HG02943 (cell line): ENCODE measurements around the gene DMPK.
"Not testable (repeated sequence)": the region's sequence is repeated elsewhere in the genome, so short reads cannot be mapped to it uniquely, and the experiment has no call there.

Experiments
- ATAC-seq: cut with Tn5 transposase; IDR thresholded peaks from one replicate; pipeline ENCODE4 v1.9.1; 2021; ENCODE audit warnings: mild to moderate bottlenecking, low read depth, moderate library complexity; ENCODE audit not compliant: unreplicated experiment

The DMPK gene

DNA sequence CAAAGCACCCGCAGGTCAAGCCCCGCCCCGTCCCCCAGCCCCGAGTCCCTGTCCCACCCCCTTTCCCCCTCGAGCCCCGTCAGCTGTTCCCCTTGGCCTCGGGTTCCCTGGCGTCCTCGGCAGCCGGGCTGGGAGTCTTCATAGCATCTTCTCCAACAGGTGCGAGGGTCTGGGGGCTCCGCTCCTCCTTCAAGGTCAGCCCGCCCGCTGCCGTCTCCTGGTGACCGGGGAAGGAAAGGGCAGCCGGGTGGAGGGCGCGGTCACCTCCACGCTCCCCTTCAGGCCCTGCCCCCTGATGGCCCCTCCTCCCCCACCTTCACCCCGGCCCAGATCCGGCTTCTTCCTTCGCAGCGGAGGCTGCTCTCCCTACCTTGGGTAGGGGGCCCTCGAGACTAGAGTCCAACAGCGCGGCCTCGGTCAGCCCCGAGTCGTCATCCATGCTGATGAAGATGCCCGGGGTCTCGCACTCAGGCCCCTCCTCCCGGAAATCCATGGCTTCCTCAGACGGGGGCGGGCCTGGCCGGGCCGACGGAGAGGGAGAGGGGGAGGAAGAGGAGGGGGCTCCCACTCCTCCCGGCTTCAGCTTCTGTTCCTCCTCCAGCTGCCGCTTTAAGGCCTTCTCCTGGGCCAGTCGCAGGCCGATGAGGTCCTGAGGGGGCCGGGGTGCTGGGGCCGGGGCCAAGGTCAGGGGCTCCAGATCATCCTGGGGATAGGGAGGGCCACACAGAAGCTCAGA is 33.4 kb upstream of the DMPK start:
- no peak for ATAC-seq

- no peak for ATAC-seq
Measured at GRCh38 chr19:45814851-45815480, 32.7 kb upstream of the DMPK start, which contains the start of gene RSPH6A. Gene RSPH6A (minus strand): TSS chr19:45815308. CDS start chr19:45815176, 132 bp downstream.

- no peak for ATAC-seq
Measured at GRCh38 chr19:45814166-45814780, 32.0 kb upstream of the DMPK start.

DNA sequence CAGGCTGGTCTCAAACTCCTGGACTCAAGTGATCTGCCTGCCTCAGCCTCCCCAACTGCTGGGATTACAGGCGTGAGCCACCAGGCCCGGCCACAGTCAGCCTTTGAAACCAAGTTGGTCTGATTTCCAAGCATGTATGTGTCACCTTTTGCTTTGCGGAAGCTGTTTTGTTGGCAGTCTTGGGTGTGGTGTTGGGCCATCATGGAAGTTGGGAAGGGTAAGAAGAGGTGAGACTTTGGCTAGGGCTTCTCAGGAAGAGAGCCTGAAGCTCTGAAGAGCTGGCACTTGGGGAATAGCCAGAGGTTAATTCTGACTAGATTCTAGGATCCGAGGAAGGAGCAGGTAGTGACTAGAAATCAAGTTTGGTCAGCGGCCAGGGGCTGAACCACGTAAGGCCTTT is 30.0 kb upstream of the DMPK start:
- no peak for ATAC-seq

DNA sequence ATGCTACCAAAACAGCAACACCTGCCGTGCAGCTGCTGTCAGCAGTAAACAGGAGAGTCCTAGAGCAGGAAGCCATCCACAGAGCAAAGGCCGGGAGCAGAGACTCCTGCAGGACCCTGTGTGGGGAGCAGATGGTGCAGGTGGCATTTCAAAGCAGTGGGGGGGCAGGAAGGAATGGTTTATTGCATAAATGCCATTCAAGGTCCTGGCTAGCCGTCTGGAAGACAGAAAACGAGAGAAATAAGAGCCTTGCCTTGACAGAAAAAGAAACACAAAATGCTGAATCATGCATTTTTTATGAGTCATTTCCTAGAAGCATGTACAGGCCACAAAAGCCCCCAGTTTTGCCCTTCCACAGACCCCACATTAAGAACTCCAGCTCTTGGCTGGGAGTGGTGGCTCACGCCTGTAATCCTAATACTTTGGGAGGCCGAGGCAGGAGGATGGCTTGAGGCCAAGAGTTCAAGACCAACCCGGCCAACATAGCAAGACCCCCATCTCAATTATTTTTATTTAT is 27.4 kb upstream of the DMPK start:
- no peak for ATAC-seq

GRCh38 chr19:45805719-45806118 is 23.4 kb upstream of the DMPK start:
- no peak for ATAC-seq

DNA sequence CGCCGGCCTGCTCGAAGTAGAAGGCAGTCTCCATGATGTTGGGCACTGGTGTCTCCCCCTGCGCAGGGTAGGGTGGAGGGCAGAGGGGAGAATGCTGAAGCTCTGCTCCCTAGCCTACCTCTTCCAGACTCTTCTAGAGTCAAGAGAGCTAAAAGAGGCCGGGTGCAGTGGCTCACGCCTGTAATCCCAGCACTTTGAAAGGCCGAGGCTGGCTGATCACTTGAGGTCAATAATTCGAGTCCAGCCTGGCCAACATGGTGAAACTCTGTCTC is 22.6 kb upstream of the DMPK start:
- no peak for ATAC-seq

DNA sequence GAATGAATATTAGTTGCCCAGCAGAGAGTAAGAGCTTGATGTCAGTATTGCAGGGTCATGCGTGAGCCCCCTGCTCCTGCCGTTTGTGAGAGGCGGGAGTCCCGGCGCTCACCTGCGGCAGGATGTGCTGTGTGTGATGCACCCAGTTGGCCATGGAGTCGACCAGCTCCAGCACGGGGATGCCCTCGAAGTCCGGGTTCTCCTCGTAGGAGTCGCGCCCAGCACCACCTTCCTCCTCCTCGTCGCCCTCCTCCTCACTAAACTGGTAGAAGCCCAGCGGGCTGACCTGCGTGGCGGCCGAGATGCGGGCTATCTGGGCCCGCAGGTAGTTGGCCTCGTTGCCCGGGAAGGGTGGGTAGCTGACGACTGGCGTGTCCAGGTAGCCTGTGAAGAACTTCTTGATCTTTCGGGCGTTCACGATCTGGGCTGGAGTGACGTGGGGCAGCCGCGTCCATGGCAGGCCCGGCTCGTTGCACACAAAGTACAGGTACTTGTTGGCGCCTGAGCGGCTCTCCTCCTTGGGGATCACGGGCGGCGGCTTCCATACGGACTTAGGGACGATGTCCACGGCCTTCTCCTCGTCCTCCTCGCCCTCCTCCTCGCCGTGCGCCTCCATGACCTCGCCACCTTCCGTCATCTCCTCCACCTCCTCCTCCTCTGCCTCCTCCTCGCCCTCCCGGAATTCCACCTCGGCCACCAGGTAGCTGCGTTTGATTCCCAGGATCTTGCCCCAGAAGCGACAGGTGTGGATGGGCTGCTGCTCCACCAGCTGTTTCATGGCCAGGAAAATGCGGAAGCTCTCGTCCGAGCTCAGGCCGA is 22.1 kb upstream of the DMPK start:
- ATAC-seq: no peak

DNA sequence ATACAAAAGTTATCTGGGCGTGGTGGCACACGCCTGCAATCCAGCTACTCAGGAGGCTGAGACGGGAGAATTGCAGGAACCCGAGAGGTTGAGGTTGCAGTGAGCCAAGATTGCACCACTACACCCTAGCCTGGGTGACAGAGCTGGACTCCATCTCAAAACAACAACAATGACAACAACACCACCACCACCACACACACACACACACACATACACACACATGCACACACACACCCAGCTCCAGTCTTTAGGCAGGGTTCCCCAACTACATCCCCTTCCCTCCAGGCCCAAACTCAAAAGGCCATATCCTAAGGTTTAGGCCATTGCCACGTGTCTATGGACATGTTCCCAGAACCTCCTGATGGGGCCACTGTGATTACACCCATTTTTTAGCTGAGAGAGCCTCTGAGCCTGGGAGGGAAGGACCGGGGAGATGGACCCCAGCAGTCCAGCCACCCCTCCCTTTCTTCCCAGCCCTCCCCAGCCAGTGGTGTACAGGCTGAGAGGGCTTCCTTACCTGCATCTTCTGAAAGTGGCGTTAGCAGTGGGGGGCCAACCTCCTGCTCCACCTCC is 19.4 kb upstream of the DMPK start:
- ATAC-seq: no peak

- no peak for ATAC-seq
Measured at GRCh38 chr19:45800070-45800553, 17.8 kb upstream of the DMPK start.

DNA sequence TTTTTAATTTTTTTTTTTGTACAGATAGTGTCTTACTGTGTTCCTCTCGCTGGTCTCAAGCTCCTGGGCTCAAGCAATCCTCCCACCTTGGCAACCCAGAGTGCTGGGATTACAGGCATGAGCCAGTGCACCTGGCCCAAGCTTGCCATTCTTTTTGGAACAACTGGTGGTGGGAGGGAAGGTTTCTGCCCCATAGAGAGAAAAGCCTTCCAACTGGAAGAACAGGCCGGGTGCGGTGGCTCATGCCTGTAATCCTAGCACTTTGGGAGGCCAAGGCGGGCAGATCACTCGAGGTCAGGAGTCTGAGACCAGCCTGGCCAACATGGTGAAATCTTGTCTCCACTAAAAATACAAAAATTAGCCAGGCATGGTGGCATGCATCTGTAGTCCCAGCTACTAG is 17.3 kb upstream of the DMPK start:
- not testable (repeated sequence) for ATAC-seq

DNA sequence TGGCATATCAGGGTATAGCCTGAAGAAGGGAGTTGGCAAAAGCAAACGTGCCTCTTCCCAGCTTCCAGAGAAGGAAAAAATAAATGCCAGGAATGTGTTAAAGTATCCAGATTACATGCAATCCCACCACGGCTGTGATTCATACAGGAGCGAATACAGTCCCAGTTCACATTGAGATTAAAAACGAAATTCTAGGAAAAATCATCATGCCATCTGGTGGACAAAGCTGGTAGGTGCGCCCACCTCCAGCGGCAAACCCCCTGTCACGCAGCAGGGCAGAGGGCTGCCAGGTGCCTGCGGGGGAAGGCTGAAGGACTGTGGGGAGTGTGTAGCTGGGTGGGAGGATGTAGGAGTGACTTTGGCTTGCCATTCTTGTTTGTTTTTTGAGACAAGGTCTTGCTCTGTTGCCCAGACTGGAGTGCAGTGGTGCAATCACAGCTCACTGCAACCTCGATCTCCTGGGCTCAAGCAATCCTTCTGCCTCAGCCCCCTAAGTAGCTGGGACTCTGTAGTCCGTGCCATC is 16.8 kb upstream of the DMPK start:
- ATAC-seq: no peak

DNA sequence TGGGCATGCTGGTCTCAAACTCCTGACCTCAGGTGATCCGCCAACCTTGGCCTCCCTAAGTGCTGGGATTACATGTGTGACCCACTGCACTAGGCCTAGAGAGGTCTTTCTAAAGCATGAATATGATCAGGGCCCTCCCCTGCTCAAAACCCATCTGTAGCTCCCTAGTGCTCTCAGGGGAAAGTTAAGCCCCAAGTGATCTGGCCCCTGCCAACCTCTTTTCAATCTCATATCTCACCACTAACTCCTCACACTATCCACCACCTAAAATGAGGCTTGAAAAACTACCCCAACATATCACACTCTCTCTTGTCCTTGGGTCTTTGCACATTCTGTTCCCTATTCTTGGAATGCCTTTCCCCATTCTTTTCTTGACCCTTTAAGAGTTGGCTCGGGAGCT is 12.3 kb upstream of the DMPK start:
- no peak for ATAC-seq

DNA sequence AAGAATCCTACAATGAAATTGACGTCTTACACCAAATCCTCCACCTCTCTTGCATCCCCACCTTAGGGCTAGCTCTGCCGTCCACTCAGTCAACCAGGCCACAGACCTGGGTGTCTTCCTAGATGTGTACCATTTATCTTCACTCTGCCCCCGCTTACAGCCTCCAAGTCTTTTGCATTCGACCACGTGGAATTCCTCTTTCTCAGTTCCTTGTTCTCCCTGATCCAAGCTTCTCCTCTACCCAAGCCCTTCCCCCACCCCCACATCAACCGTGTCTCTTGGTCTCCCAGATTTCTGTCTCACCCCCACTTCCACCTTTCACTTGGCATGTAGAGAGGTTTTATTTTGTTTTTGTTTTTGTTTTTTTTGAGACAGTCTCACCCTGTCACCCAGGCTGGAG is 11.6 kb upstream of the DMPK start:
- no peak for ATAC-seq

DNA sequence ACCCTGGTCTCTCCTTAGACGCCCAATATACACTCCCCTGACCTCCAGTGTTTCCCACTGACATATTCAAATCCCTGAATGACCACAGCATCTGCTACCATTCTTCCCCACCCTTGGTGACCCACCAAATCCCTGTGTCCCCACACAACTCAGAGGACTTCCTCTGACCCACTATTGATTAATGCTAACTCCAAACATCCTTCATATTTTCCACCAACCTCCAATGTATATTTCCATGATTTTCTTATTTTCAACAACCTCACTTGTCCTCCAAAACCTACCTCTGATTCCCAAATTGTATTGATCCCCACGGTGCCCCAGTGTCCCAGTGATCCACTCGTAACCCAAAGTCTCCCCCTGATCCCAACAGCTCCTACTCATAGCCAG is 10.9 kb upstream of the DMPK start:
- no peak for ATAC-seq

- peak; percentile 78 for ATAC-seq
Measured at GRCh38 chr19:45792470-45793177, 10.3 kb upstream of the DMPK start, which contains the start of gene DMWD. Gene DMWD (minus strand): TSS chr19:45792845. CDS start chr19:45792756, 89 bp downstream.

- no peak for ATAC-seq
Measured at GRCh38 chr19:45791744-45792469, 9.6 kb upstream of the DMPK start.

- ATAC-seq: no peak
Measured at GRCh38 chr19:45790942-45791341, 8.7 kb upstream of the DMPK start.
